DOHH2 (cell line): ENCODE results near the gene HIC1.

Experiments
- H3F3A ChIP-seq: fragments of 200-600 bp; sonication (generic), shearing (Covaris generic); 2 replicates; pipeline ENCODE4 v1.6.0; 2016; ENCODE audit warnings: antibody characterized with exemption, mild to moderate bottlenecking; ENCODE audit not compliant: control insufficient read depth, insufficient read depth
- H3K27ac ChIP-seq: fragments of 200-600 bp; sonication (generic); 2 replicates; pipeline ENCODE4 v1.5.1; 2014; ENCODE audit warnings: low read depth, mild to moderate bottlenecking, low read length, moderate library complexity
- H3K27me3 ChIP-seq: fragments of 200-600 bp; sonication (generic); 2 replicates; pipeline ENCODE4 v1.6.1; 2014; ENCODE audit warnings: mild to moderate bottlenecking, low read length, mixed read lengths; ENCODE audit not compliant: control insufficient read depth
- H3K36me3 ChIP-seq: fragments of 200-600 bp; sonication (generic); 2 replicates; pipeline ENCODE4 v1.6.1; 2014; ENCODE audit warnings: mild to moderate bottlenecking, low read length, moderate library complexity, mixed read lengths; ENCODE audit not compliant: control insufficient read depth
- H3K4me1 ChIP-seq: fragments of 200-600 bp; sonication (generic); 2 replicates; pipeline ENCODE4 v1.6.1; 2014; ENCODE audit warnings: mild to moderate bottlenecking, low read length, mixed read lengths; ENCODE audit not compliant: control insufficient read depth
- H3K4me2 ChIP-seq: fragments of 200-600 bp; sonication (generic); 2 replicates; pipeline ENCODE4 v1.6.0; 2014; ENCODE audit warnings: mild to moderate bottlenecking, low read length, moderate library complexity
- H3K4me3 ChIP-seq: fragments of 200-600 bp; sonication (generic); 2 replicates; pipeline ENCODE4 v1.5.1; 2014; ENCODE audit warnings: mild to moderate bottlenecking, low read length, mixed read lengths
- H3K79me2 ChIP-seq: fragments of 200-600 bp; sonication (generic); 2 replicates; pipeline ENCODE4 v1.6.1; 2014; ENCODE audit warnings: mild to moderate bottlenecking, low read length, mixed read lengths; ENCODE audit not compliant: control insufficient read depth
- H3K9me2 ChIP-seq: fragments of 200-600 bp; sonication (generic); replicated peaks from 2 replicates; pipeline ENCODE4 v1.6.1; 2014; ENCODE audit warnings: mild to moderate bottlenecking, low read length, mixed read lengths; ENCODE audit not compliant: control insufficient read depth
- H3K9me3 ChIP-seq: fragments of 200-600 bp; sonication (generic); 2 replicates; pipeline ENCODE4 v1.6.1; 2014; ENCODE audit warnings: antibody characterized with exemption, low read length, mixed read lengths; ENCODE audit not compliant: control insufficient read depth, insufficient read depth
- H4K20me1 ChIP-seq: fragments of 200-600 bp; sonication (generic); 2 replicates; pipeline ENCODE4 v1.6.0; 2014; ENCODE audit warnings: low read depth, mild to moderate bottlenecking, antibody characterized with exemption, low read length, moderate library complexity; ENCODE audit not compliant: control insufficient read depth, insufficient read depth
- EZH2phosphoT487 ChIP-seq: fragments of 200-600 bp; sonication (generic); IDR thresholded peaks from 2 replicates; pipeline ENCODE4 v1.6.1; 2017; ENCODE audit warnings: borderline replicate concordance, mild to moderate bottlenecking, antibody characterized with exemption, low read length, moderate library complexity, mixed read lengths
- TF ChIP-seq, protein P1 (sequence below): fragments of 200-600 bp; sonication (generic); IDR thresholded peaks from one replicate; pipeline ENCODE4 v1.5.1; 2014; ENCODE audit warnings: antibody characterized with exemption, mild to moderate bottlenecking, low read depth, low read length; ENCODE audit not compliant: poor library complexity, severe bottlenecking

Gene HIC1

GRCh38 chr17:2054262-2054511 is 716 bp upstream of the HIC1 start:
- peaks cover 6% of the 10 kb centered on the region for H3F3A ChIP-seq
- TF ChIP-seq EZH2phosphoT487 = no peak
- TF ChIP-seq, protein P1, sequence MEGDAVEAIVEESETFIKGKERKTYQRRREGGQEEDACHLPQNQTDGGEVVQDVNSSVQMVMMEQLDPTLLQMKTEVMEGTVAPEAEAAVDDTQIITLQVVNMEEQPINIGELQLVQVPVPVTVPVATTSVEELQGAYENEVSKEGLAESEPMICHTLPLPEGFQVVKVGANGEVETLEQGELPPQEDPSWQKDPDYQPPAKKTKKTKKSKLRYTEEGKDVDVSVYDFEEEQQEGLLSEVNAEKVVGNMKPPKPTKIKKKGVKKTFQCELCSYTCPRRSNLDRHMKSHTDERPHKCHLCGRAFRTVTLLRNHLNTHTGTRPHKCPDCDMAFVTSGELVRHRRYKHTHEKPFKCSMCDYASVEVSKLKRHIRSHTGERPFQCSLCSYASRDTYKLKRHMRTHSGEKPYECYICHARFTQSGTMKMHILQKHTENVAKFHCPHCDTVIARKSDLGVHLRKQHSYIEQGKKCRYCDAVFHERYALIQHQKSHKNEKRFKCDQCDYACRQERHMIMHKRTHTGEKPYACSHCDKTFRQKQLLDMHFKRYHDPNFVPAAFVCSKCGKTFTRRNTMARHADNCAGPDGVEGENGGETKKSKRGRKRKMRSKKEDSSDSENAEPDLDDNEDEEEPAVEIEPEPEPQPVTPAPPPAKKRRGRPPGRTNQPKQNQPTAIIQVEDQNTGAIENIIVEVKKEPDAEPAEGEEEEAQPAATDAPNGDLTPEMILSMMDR = no peak
- no peaks in the 10 kb centered on the region for H3K9me2 ChIP-seq
- H3K36me3 ChIP-seq = no peaks in the 10 kb centered on the region
- H3K4me1 ChIP-seq = peaks cover 65% of the 10 kb centered on the region
- H4K20me1 ChIP-seq = 0 out of 2 replicates have a peak, but pooled peaks cover 7% of the 10 kb centered on the region
- peak overlapping the region; percentile 75 for H3K4me3 ChIP-seq
- H3K9me3 ChIP-seq = no peaks in the 10 kb centered on the region
- no peaks in the 10 kb centered on the region for H3K79me2 ChIP-seq
- H3K27me3 ChIP-seq = peaks cover 83% of the 10 kb centered on the region
- H3K4me2 ChIP-seq = peak overlapping the region; percentile 96
- no peak overlapping the region for H3K27ac ChIP-seq

- TF ChIP-seq, protein P1 = no peak
- peak; percentile 78; the same call in 1 of the 2 replicates for TF ChIP-seq EZH2phosphoT487
- peaks cover 9% of the 10 kb centered on the region for H4K20me1 ChIP-seq
Measured at GRCh38 chr17:2055292-2056205, 646 bp downstream of the HIC1 start.

DNA sequence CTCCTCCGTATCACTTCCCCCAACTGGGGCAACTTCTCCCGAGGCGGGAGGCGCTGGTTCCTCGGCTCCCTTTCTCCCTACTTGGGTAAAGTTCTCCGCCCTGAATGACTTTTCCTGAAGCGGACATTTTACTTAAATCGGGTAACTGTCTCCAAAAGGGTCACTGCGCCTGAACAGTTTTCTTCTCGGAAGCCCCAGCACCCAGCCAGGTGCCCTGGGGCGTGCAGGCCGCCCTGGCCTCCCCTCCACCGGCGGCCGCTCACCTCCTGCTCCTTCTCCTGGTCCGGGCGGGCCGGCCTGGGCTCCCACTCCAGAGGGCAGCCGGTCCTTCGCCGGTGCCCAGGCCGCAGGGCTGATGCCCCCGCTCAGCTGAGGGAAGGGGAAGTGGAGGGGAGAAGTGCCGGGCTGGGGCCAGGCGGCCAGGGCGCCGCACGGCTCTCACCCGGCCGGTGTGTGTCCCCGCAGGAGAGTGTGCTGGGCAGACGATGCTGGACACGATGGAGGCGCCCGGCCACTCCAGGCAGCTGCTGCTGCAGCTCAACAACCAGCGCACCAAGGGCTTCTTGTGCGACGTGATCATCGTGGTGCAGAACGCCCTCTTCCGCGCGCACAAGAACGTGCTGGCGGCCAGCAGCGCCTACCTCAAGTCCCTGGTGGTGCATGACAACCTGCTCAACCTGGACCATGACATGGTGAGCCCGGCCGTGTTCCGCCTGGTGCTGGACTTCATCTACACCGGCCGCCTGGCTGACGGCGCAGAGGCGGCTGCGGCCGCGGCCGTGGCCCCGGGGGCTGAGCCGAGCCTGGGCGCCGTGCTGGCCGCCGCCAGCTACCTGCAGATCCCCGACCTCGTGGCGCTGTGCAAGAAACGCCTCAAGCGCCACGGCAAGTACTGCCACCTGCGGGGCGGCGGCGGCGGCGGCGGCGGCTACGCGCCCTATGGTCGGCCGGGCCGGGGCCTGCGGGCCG is 1.6 kb downstream of the HIC1 start:
- Histone ChIP-seq H3K4me3 (peak overlapping the region; percentile 44), H3F3A (peaks cover 6% of the 10 kb centered on the region)

More at GRCh38 chr17:2055292-2056205, 646 bp downstream of the HIC1 start:
- Histone ChIP-seq H3K36me3 (no peaks in the 10 kb centered on the region), H3K27me3 (peaks cover 81% of the 10 kb centered on the region), H3K4me3 (peak overlapping the region; percentile 75), H3K4me2 (peak overlapping the region; percentile 96), H3K4me1 (peaks cover 59% of the 10 kb centered on the region), H3K79me2 (no peaks in the 10 kb centered on the region), H3F3A (peaks cover 6% of the 10 kb centered on the region), H3K9me3 (no peaks in the 10 kb centered on the region), H3K9me2 (no peaks in the 10 kb centered on the region), H3K27ac (no peak overlapping the region)

More for the DNA sequence above, 1.6 kb downstream of the HIC1 start:
- Histone ChIP-seq H3K27ac (no peak overlapping the region), H3K4me1 (peaks cover 50% of the 10 kb centered on the region), H3K79me2 (no peaks in the 10 kb centered on the region), H4K20me1 (peaks cover 9% of the 10 kb centered on the region), H3K9me2 (no peaks in the 10 kb centered on the region), H3K27me3 (peaks cover 72% of the 10 kb centered on the region), H3K9me3 (no peaks in the 10 kb centered on the region), H3K4me2 (peak overlapping the region; percentile 96), H3K36me3 (no peaks in the 10 kb centered on the region)
- peak; percentile 55; the same call in 1 of the 2 replicates for TF ChIP-seq EZH2phosphoT487
- TF ChIP-seq, protein P1 = peak; percentile 44
